Omental fat pad (tissue), 4 donors: Measurements from ENCODE around the gene CAGE1. TPM values are rescaled to one million over a fixed set of nuclear protein-coding genes. Genes with fewer than 3 reads are reported as not detected.

ENCODE experiments used
- ATAC-seq: fragments of 150-250 bp; one replicate; pipeline ENCODE4 v1.9.1; 2016; ENCODE audit warnings: mild to moderate bottlenecking, moderate library complexity; ENCODE audit not compliant: low FRiP score
- DNase-seq: peaks from one replicate; pipeline ENCODE4 v3.0.0-alpha.2; 2019; ENCODE audit warnings: low spot score
- total RNA-seq, 4 donors: library from RNA; depleted of rRNA; stranded (reverse); fragments of >200 nt; gene quantifications; one replicate each; pipeline ENCODE4 v1.1.0, GENCODE V29; 2016
- TF ChIP-seq, protein P1 (sequence below), 3 donors: fragments of 450-650 bp; IDR thresholded peaks; one replicate each; pipeline ENCODE4 v1.5.1; 2016 to 2017; ENCODE audit warnings: antibody characterized with exemption in 3 of 3, mild to moderate bottlenecking in 3 of 3, moderate library complexity in 2 of 3

CAGE1 gene
- total RNA-seq, 4 donors from 2014 or later: not detected

- TF ChIP-seq, protein P1, sequence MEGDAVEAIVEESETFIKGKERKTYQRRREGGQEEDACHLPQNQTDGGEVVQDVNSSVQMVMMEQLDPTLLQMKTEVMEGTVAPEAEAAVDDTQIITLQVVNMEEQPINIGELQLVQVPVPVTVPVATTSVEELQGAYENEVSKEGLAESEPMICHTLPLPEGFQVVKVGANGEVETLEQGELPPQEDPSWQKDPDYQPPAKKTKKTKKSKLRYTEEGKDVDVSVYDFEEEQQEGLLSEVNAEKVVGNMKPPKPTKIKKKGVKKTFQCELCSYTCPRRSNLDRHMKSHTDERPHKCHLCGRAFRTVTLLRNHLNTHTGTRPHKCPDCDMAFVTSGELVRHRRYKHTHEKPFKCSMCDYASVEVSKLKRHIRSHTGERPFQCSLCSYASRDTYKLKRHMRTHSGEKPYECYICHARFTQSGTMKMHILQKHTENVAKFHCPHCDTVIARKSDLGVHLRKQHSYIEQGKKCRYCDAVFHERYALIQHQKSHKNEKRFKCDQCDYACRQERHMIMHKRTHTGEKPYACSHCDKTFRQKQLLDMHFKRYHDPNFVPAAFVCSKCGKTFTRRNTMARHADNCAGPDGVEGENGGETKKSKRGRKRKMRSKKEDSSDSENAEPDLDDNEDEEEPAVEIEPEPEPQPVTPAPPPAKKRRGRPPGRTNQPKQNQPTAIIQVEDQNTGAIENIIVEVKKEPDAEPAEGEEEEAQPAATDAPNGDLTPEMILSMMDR (IDR thresholded peaks at IDR 0.05): no peak
- no peak for DNase-seq
- ATAC-seq: peak; percentile 73
Observed at GRCh38 chr6:7292596-7293255, 96.8 kb downstream of the CAGE1 start.

- DNase-seq (no peak), ATAC-seq (no peak)
- TF ChIP-seq, protein P1 (IDR thresholded peaks at IDR 0.05): no peak
Observed at GRCh38 chr6:7290079-7290478, 99.5 kb downstream of the CAGE1 start.

DNA sequence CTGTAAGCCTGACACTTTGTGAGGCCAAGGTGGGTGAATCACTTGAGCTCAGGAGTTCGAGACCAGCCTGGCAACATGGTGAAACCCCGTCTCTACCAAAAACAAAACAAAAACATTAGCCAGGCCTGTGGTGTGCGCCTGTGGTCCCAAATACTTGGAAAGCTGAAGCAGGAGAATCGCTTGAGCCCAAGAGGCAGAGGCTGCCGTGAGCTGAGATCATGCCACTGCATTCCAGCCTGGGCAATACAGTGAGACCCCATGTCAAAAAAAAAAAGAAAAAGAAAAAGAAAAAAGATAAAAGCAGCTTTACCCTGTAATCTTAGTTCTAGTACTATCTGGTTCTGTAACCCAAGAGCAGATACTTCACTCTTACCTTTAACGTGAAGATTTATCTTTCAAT lies 104.1 kb downstream of the CAGE1 start:
- TF ChIP-seq, protein P1 (IDR thresholded peaks at IDR 0.05): no peak
- ATAC-seq (no peak), DNase-seq (no peak)

GRCh38 chr6:7283676-7284075 lies 105.9 kb downstream of the CAGE1 start:
- no peak for DNase-seq
- no peak for ATAC-seq
- TF ChIP-seq, protein P1 (IDR thresholded peaks at IDR 0.05): no peak

DNA sequence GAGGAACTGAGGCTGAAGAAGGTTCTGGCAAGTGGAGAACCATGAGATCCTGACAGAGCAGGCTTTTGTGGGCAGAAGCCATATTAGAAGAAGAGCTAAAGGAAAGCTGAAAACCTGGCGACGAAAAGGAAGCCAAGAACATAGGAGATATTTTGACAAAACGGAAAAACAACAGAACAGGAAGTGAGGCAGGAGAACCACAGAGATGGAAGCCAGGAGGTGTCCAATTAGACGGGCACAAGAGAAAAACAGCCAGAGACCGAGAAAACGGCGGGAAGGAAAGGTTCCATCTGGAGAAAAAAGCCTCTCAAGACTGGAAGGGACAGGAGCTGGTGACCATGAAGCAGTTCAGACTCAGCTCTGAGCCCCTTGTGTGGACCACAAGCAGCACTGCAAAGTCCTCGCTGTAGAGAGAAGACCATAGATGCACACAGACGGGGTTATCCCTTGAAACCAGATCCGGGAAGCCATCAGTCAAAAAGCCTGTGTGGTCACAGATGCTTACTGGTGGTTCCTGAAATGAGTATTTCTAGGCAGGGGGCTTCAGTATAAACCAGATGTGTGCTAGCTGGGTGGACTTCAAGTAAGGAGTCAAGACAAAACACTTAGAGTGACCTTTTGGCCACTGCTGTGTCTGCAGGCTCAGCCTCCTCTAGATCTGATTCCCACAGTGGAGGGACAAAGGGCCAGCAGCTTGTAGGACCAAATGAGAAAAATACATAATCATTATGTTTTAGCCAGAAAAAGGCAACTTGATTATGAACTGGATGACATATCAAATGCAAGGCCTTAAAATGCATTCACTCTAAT lies 107.2 kb downstream of the CAGE1 start:
- DNase-seq: no peak
- TF ChIP-seq, protein P1 (IDR thresholded peaks at IDR 0.05): no peak
- no peak for ATAC-seq

Other genes with a start within 250 kb of the CAGE1 start
- gene SSR1, start 76.5 kb downstream of the CAGE1 start, total RNA-seq: 10 to 100 TPM; 56.0 to 79.0 (median 63.0) TPM
- gene RIOK1, start 66 bp upstream of the CAGE1 start, total RNA-seq: 10 to 100 TPM; 18.1 to 44.8 (median 23.7) TPM
- 10 to 100 TPM in 3 of 4 donors, 1 to 10 TPM in 1; 6.6 to 47.9 (median 25.5) TPM for gene DSP, start 151.9 kb upstream of the CAGE1 start, total RNA-seq
- gene SNRNP48, start 200.5 kb upstream of the CAGE1 start, total RNA-seq: 10 to 100 TPM in 3 of 4 donors, 1 to 10 TPM in 1; 8.4 to 14.2 (median 11.5) TPM